Measurements from ENCODE around the gene YES1.
"Not testable (repeated sequence)": the region's sequence is repeated elsewhere in the genome, so short reads cannot be mapped to it uniquely, and the experiment has no call there.

Gene YES1

DNA sequence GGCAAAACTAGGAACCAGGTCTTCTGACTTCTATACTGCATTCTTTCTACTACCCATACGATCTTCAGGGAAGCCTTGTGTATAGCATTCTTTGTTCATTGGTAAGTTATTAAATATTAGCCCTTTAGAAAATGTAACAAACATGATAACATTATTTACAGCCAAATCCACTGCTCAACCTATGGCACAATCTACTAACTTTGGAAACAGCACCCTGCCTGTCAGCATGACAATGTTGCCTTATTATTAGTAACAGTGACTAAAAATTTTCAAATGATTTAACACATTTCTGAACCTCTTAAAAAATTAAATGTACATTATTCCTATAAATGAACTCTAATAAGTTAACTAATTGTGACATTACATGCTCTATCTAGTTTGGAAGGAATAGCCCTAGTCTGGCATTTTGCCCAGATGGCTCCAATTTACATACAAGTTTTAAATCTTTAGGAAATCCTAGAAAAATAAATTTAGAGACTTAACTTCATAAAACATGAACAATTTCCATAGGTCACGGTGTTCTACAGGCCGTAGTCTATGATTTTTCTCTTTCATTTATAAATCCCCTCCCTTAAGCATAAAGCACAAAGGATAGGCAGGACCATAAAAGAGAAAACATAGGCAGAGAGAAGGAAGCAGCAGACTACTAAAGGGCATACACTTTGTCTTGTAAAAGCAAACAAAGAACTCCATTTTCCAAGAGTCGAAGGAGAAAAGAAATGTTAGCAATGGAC lies 33.7 kb downstream of the YES1 start:
- no peak for DNase-seq

DNA sequence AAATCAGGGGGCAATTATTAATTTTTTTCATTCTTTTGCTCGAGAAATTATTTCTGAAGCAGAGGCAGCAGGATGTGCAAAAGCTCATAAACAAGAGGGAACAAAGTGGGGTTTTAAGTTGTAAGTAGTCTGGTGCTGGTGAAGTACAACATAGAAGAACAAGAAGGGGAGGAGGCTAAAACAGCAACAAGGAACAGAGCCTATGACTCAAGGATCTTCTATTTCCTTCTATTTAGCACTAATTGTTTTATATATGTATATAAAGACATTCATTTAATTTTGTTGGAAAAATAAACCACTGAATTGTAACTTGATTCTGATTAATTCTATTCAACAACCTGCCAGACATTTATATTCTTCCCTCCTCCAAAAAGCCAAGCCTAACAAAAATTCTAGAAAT lies 35.0 kb downstream of the YES1 start:
- no peak for DNase-seq

DNA sequence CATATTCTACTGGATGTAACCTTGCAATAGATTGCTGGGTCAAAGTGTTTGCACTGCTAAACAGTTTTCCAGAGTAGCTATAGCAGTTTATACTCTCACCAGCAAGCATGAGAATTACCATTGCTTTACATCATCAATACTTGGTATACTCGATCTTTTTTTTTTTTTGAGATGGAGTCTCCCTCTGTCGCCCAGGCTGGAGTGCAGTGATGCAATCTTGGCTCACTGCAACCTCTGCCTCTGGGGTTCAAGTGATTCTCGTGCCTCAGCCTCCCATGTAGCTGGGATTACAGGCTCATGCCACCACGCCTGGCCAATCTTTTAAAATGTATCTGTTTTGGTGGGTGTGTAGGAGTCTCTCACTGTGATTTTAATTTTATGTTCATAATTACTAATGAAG lies 36.0 kb downstream of the YES1 start:
- not testable (repeated sequence) for DNase-seq

DNA sequence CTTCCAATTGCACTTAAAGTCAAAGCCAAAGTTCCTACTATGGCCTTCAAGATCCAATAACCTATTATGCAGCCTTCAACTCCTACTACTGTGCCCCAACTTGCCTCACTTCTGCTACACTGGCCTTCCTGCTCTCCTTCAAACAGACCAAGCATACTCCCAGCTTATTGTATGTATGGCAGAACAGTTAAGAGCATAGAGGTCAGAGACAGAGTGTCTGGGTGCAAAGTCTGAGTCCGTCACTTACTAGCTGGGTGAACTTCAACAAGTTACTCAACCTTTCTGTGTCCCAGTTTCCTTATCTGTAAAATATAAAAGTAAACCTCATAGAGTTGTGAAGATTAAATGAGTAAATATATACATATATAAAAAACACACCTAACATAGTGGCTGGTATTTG lies 37.2 kb downstream of the YES1 start:
- DNase-seq, result no peak

DNA sequence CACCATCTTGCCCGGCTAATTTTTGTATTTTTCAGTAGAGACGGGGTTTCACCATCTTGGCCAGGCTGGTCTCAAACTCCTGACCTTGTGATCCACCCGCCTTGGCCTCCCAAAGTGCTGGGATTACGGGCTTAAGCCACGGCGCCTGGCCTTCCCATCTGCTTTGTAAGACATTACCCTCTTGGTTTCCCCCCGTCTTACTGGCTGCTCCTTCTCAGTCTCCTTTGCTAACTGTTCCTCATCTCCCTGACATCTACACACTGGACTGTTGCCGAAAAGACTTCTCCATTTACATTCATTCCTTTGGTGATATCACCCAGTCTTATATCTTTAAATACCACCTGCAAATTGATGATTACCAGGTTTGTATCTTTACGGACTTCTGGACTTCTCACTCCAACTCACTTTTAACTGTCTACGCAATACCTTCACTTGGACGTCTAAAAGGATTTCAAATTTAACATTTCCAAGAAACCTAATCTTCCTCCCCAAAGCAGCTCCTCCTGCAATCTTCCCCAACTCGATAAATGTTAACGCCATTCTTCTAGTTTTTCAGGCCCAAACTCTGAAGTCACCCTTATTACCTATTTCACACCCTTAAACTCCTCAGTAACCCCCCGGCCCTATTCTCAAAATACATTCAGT lies 37.9 kb downstream of the YES1 start:
- no peak for DNase-seq

DNA sequence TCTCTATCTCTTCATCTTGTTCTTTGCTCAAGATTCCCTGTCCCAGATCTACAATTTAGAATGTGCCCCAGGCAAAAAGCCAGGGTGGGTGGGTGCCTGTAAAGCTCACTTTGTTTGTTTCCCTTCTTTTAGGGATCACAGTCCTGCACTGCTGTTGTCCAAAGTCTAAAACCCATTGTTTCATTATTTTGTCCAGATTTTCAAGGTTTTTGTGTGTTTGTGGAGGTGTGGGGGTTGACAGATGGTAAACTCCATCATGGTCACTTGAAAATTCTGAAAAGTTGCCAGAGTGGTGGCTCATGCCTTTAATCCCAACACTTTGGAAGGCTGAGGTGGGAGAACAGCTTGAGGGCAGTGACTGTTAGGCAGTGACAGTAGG lies 41.5 kb downstream of the YES1 start:
- no peak for DNase-seq

DNA sequence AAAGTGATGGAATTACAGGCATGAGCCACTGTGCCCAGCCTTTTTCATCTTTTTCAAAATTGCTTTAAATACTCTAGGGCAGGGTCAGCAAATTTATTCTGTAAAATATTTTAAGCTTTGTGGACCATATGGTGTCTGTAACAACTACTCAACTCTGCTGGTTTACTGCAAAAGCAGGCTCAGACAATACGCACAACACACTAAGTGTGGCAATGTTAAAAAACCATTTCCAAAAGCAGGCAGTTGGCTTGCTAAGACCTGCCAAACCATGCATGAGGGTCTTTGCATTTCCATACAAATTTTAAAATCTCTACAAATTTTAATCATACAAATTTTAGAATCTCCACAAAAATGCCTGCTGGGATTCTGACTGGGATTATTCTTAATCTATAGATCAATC lies 44.1 kb downstream of the YES1 start:
- DNase-seq, result no peak

DNA sequence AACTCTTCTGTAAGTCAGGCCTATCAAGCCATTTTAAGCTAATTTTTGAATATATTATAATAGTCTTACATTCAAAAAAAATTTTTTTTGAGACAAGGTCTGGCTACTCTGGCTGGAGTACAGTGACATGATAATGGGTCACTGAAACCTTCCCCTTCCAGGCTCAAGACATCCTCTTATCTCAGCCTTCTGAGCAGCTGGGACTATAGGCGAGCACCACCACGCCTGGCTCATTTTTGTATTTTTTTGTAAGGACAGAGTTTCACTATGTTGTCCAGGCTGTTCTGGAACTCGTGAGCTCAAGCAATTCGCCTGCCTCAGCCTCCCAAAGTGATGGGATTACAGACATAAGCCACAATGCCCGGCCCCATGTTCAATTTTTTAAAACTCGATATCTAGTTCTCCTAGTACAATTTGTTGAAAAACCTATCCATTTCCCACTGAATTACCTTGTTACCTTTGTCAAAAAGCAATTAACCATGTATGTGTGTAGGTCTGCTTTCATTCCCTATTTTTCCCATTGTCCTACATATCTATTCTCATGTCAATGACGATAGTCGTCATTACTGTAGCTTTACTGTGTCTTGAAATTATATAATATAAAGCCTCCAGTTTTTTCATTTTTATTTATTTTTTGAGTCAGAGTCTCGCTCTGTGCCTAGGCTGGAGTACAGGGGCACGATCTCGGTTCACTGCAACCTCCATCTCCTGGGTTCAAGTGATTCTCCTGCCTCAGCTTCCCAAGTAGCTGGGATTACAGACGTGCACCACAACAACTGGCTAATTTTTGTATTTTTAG lies 44.8 kb downstream of the YES1 start:
- no peak for DNase-seq

DNA sequence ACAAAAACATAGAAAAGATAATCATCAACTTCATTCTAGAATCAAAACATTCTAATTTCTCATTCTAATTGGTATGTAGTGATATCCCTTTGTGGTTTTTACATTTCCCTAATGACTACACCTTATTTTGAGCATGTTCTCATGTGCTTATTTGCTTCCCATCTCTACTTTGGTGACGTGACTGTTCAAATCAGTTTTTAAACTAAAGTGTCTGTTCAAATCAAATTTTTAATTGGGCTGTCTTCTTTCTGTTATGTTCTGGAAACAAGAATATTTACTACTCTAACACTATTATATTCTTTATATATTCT lies 45.5 kb downstream of the YES1 start:
- DNase-seq, result no peak

DNA sequence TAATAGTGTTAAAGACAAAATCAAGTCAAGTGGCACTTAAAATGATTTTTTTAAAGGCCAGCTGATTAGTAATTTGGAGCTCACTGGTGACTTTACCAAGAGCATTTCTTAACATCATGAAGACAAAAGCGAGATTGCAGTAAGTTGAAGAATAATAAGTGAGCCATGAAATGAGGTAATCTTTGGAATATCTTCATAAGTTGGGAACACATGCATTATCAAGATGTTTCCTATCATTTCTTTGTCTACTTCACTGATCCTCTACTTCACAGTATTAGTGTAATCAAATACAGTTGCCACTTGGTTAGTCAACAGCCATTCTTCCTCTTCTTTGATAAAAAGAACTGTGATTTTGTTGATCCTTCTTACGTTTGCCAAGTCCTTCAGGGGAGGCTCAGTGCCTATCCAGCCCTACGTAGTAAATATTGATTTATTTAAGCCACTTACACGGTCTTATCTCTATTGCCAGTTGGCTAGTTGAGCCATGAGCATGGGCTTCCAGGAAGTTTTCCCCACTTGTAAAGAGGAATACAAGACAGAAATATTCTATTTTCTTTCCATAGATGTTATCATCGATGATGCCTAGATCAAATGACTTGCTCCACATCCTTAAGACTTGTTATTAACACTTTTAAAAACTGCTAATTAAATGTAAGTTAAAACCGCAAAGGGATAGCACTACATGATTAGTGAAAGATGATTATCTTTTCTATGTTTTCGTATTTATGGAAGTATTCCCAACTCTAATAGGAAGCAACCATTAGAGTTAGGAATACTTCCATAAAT lies 46.1 kb downstream of the YES1 start:
- no peak for DNase-seq

DNA sequence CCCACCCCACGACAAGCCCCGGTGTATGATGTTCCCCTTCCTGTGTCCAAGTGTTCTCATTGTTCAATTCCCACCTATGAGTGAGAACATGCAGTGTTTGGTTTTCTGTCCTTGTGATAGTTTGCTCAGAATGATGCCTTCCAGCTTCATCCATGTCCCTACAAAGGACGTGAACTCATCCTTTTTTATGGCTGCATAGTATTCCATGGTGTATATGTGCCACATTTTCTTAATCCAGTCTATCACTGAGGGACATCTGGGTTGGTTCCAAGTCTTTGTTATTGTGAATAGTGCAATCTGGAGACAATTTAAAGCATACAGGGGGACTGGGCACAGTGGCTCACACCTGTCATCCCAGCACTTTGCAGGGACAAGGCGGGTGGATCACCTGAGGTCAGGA lies 52.2 kb downstream of the YES1 start:
- not testable (repeated sequence) for DNase-seq

DNA sequence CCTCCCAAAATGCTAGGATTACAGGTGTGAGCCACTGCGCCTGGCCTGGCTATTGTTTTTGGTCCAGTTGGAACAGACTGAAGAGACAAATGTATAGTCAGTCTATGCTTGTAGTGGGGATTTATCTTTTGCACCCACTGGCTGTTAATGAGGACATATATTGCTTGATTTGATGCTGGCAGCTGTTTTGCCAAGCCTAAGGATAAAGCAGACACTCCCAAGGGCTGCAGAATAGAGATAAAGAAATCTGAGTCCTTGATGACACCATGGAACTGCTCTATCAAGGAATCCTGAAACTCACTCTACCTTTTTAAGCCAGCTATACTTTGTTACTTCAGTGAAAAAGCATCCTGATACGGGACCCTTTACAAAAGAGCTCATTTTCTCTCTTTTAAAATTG lies 56.5 kb downstream of the YES1 start:
- DNase-seq, result no peak

DNA sequence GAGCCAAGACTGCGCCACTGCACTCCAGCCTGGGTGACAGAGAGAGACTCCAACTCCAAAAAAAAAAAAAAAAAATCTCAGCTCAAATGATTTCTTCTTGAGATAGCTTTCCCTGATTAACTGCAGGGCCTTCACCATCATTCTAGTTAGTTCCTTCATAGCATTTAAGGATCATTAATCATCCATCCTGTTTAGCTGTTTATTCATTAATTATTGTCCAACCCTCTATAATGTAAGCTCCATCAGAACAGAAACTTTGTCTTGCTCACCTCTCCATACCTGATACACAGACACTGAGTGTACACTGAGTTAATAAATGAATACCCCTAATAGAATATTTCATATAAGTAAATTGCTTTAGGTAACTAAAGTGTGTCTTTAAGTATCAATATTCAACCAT lies 57.4 kb downstream of the YES1 start:
- DNase-seq, result no peak

DNA sequence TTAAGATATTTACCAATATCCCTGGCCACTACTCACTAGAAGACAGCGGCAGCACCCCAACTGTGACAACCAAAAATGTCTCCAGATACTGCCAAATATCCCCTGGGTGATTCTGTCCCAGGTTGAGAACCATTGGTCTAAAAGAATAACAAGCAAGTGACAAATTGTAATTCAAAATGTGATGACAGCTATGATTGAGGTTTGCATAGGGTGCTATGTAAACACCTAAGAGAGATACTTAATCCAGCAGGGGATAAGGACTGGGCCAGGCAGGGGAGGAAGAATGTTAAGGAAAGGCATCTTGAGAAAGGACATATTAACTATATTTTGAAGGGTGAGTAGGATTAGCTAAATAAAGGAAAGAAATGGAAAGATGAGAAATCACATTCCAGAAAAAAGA lies 61.6 kb downstream of the YES1 start:
- no peak for DNase-seq

DNA sequence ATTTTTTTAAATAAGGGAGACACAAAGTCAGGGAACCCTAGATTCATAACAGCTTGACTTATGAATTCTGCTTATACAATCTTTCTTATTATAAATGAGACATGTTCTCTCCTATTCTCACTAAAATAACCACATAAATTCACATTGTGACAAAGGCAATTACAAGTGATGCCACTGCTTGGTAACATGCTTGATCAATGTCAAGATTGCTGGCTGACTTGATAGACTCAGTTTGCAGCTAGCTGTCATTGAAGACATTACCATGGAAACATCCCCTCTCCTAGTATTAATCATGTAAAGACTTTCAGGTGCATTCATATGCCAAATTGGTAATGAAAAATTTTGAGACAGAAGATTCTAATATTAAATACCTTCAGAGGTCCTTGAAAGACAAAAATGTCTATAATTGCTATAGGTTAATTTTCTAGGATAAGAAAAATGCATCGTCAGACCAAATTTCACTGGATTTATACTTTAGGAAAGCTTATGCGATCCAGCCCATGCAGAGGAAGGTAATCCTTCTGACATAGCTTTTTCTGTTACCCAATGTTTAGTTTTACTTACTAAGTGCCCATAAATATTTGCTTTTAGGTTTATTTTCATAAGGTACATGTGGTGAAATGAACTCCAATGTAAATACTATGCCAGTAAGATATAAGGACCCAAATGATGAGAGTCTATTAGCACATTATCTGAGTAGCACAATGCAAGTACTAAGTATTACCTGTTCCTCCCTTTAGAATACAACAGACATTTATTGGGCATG lies 67.0 kb downstream of the YES1 start:
- no peak for DNase-seq

DNA sequence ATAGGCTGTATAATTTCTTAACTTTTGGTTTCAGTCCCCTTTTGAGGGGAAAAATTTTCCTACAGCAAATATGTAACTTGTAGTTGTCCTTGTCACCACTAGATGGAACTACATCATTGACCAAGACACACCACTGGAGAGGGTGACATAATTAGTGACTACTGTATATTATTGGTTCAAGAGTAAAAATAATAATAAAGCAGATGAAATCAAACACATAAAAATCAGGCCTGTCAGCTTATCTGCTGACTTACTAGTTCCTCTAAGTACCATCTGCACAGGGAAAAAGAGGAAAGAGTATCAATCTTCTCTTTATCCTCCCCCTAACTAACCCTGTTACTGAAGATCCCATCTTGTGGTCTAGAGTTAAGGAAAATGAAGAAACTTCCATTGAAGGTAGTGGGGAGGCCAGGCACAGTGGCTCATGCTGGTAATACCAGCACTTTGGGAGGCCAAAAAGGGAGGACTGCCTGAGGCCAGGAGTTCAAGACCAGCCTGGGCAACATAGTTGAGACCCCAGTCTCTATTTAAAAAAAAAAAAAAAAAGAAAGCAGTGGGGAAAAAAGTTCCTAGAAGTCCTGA lies 70.0 kb downstream of the YES1 start:
- DNase-seq, result peak; percentile 50

DNA sequence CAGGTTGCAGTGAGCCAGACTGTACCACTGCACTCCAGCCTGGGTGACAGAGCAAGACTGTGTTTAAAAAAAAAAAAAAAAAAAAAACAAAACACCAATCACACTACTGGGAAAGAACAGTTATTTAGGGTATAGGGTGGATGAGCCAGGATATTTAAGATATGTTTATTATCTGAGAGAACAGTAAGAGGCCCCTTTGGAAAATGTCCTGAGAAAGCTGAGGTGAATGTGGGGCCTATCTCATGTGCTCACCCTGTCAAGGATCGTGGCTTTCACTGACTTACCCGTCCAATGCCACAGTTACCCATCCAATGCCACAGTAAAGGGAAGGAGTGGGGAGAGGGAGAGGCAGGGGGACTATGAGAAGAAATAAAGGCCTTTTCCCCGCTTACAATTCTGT lies 79.7 kb downstream of the YES1 start:
- DNase-seq, result no peak

DNA sequence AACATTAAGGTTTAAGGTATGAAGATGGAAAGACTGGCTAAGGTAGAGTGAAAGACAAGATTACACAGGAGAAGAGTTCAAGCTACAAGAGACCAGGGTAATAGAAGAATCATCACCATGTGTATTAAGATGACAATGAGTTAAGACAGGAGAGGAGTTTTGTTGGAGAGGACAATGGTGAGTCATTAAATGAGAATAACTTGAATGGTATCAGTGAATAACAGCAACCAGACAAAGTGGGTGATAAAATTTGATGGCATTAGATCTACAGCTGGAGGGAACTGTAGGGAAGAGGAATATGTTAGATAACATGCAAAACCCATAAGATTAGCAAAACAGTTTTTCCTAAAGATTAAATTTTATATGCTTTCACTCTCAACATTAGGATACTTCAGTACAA lies 80.9 kb downstream of the YES1 start:
- DNase-seq, result no peak

DNA sequence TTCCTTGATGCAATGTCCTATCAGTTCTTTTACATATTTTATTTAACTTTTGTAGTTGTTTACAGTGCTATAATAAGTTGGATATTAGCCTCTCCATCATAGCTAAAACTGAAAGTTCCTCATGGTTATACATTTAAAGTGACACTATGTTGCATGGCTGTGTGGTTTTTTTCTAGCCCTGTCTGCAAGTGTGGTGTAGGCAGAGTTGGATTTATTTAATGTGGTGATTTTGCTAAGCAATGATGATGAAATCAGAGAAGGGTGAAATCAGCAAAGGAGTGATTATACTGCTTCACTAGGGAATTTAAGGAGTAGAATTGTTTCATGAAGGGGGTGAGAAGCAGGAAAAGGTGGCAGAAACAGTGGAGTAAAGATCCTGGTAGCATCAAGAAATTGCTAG lies 81.3 kb downstream of the YES1 start:
- no peak for DNase-seq

DNA sequence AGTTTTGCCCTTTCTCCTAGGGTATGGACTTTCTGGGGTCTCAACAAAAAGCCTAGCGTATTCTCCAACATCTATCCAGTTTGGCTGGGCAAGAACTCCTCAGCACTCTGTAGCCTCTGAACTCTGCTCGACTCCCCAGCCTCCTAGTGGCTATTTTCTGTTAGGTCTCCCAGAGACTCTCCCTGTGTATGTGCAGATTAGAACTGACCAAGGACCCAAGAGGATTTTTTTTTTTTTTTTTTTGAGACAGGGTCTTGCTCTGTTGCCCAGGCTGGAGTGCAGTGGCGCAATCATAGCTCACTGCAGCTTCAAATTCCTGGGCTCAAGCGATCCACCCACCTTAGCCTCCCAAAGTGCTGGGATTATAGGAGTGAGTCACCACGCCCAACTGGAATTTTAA lies 81.9 kb downstream of the YES1 start:
- not testable (repeated sequence) for DNase-seq

DNA sequence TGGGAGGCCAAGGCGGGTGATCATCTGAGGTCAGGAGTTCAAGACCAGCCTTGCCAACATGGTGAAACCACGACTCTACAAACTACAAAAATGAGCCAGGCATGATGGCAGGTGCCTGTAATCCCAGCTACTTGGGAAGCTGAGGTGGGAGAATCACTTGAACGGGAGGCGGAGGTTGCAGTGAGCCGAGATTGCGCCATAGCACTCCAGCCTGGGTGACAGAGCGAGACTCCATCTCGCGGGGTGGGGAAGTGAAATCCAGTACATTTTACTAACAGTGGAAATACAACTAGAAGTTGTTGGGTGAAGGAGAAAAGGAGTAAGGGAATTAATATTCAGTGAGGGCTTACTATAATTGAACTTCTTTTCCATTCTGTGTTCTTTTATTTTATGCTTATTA lies 86.4 kb downstream of the YES1 start:
- no peak for DNase-seq

DNA sequence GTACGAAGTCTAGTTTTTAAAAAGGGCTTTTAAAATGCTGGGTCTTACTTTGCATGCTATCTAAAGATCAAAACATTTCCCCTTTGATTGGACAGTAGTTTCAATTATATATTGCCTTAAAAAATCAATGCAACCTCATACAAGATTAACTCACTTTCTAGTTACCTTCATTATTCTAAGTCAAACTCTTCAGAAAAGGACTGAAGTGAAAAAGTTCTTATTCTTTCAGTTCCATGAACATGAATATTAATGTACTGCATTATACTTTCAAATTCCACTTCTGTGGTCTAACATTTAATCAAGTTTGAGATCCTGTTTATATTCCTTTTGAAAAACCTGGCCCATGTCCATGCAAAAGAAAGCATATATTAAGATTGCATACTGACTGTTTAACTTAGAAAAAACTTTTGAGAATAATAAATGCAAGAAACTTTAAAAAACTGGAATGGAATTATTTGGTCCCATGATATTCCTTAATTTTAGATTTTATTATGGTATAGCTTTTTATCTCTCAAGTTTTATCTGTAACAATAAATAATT lies 88.4 kb downstream of the YES1 start:
- no peak for DNase-seq
